H9 (cell line): ENCODE results near the gene FCHSD2. TPM values are rescaled to one million over a fixed set of nuclear protein-coding genes. Genes with fewer than 3 reads are reported as not detected.

Experiments
- DNase-seq: peaks from one replicate; pipeline ENCODE4 v3.0.0-alpha.2; 2017
- H2AFZ ChIP-seq: one replicate; pipeline ENCODE4 v1.6.1; 2013; ENCODE audit warnings: mild to moderate bottlenecking, low read length, control low read depth, moderate library complexity
- H2AK5ac ChIP-seq: 2 replicates; pipeline ENCODE4 v1.6.1; 2013; ENCODE audit warnings: low read length, control low read depth, mixed read lengths; ENCODE audit not compliant: insufficient read length
- H2BK120ac ChIP-seq: one replicate; pipeline ENCODE4 v1.6.1; 2013; ENCODE audit warnings: low read depth, mild to moderate bottlenecking, low read length, control low read depth, inconsistent platforms; ENCODE audit not compliant: poor library complexity, severe bottlenecking
- H2BK12ac ChIP-seq: 2 replicates; pipeline ENCODE4 v1.6.1; 2013; ENCODE audit warnings: low read length, control low read depth, mixed read lengths, low read depth; ENCODE audit not compliant: insufficient read length
- H2BK15ac ChIP-seq: 2 replicates; pipeline ENCODE4 v1.6.1; 2013; ENCODE audit warnings: low read depth, low read length, control low read depth
- H2BK20ac ChIP-seq: one replicate; pipeline ENCODE4 v1.6.1; 2013; ENCODE audit warnings: low read depth, mild to moderate bottlenecking, low read length, control low read depth, inconsistent platforms; ENCODE audit not compliant: poor library complexity, severe bottlenecking
- H2BK5ac ChIP-seq: 2 replicates; pipeline ENCODE4 v1.6.1; 2013; ENCODE audit warnings: low read length, control low read depth, mixed read lengths; ENCODE audit not compliant: insufficient read length
- H3K14ac ChIP-seq: 2 replicates; pipeline ENCODE4 v1.6.1; 2013; ENCODE audit warnings: low read length, control low read depth; ENCODE audit not compliant: insufficient read depth
- H3K18ac ChIP-seq: 2 replicates; pipeline ENCODE4 v1.6.1; 2013; ENCODE audit warnings: low read depth, mild to moderate bottlenecking, mixed read lengths, low read length, control low read depth; ENCODE audit not compliant: insufficient read length
- H3K23ac ChIP-seq: 2 replicates; pipeline ENCODE4 v1.6.1; 2013; ENCODE audit warnings: low read length, control low read depth, mixed read lengths, low read depth; ENCODE audit not compliant: insufficient read length
- H3K23me2 ChIP-seq: 2 replicates; pipeline ENCODE4 v1.6.1; 2013; ENCODE audit warnings: low read depth, mild to moderate bottlenecking, mixed read lengths, low read length, control low read depth; ENCODE audit not compliant: insufficient read length, poor library complexity, severe bottlenecking
- H3K27ac ChIP-seq: 2 replicates; pipeline ENCODE4 v1.5.1; 2013; ENCODE audit warnings: low read length, control low read depth, mixed read lengths, low read depth; ENCODE audit not compliant: insufficient read length
- H3K27me3 ChIP-seq: 2 replicates; pipeline ENCODE4 v1.6.1; 2013; ENCODE audit warnings: low read length, control low read depth, inconsistent platforms; ENCODE audit not compliant: insufficient read depth
- H3K4ac ChIP-seq: 2 replicates; pipeline ENCODE4 v1.6.1; 2013; ENCODE audit warnings: low read depth, mild to moderate bottlenecking, control low read depth, inconsistent platforms, low read length, moderate library complexity
- H3K4me1 ChIP-seq: 2 replicates; pipeline ENCODE4 v1.6.1; 2013; ENCODE audit warnings: low read length, control low read depth, inconsistent platforms; ENCODE audit not compliant: insufficient read depth
- H3K4me2 ChIP-seq: 2 replicates; pipeline ENCODE4 v1.6.1; 2013; ENCODE audit warnings: low read length, control low read depth, mixed read lengths; ENCODE audit not compliant: insufficient read length, insufficient read depth
- H3K56ac ChIP-seq: 2 replicates; pipeline ENCODE4 v1.6.1; 2013; ENCODE audit warnings: low read depth, mild to moderate bottlenecking, mixed read lengths, low read length, control low read depth; ENCODE audit not compliant: insufficient read length
- H3K79me1 ChIP-seq: 2 replicates; pipeline ENCODE4 v1.6.1; 2013; ENCODE audit warnings: low read depth, mild to moderate bottlenecking, moderate library complexity, low read length, control low read depth, inconsistent platforms; ENCODE audit not compliant: insufficient read depth, poor library complexity, severe bottlenecking
- H3K79me2 ChIP-seq: 2 replicates; pipeline ENCODE4 v1.6.1; 2013; ENCODE audit warnings: low read length, control low read depth, inconsistent platforms; ENCODE audit not compliant: insufficient read depth
- H3K9ac ChIP-seq: 2 replicates; pipeline ENCODE4 v1.6.1; 2013; ENCODE audit warnings: low read length, control low read depth, mixed read lengths; ENCODE audit not compliant: insufficient read length; ENCODE audit errors: extremely low read depth
- H3K9me3 ChIP-seq: one replicate; pipeline ENCODE4 v1.6.1; 2013; ENCODE audit warnings: low read depth, low read length, inconsistent platforms; ENCODE audit not compliant: control insufficient read depth
- H3T11ph ChIP-seq: one replicate; pipeline ENCODE4 v1.6.1; 2013; ENCODE audit warnings: mild to moderate bottlenecking, low read length, control low read depth, inconsistent platforms
- H4K20me1 ChIP-seq: one replicate; pipeline ENCODE4 v1.6.1; 2013; ENCODE audit not compliant: control insufficient read depth, insufficient read length, insufficient read depth
- H4K5ac ChIP-seq: 2 replicates; pipeline ENCODE4 v1.6.1; 2013; ENCODE audit warnings: low read depth, mild to moderate bottlenecking, mixed read lengths, low read length, control low read depth; ENCODE audit not compliant: insufficient read length
- H4K8ac ChIP-seq: replicated peaks from 2 replicates; pipeline ENCODE4 v1.6.1; 2013; ENCODE audit warnings: low read length, control low read depth, mixed read lengths, low read depth; ENCODE audit not compliant: insufficient read length
- H4K91ac ChIP-seq: 2 replicates; pipeline ENCODE4 v1.6.1; 2013; ENCODE audit warnings: low read depth, mild to moderate bottlenecking, moderate library complexity, mixed read lengths, low read length, control low read depth; ENCODE audit not compliant: insufficient read length
- H3K27ac Mint-ChIP-seq, 3 experiments: 2 replicates in 2 of 3; 3 replicates in 1 of 3; pipeline ENCODE4 v1.8.0; 2020 to 2021; ENCODE audit warnings: mixed read lengths in 3 of 3, mild to moderate bottlenecking in 1 of 3, moderate library complexity in 1 of 3
- H3K27me3 Mint-ChIP-seq: 2 replicates; pipeline ENCODE4 v1.8.0; 2021; ENCODE audit warnings: low read depth, mild to moderate bottlenecking, moderate library complexity, mixed read lengths
- H3K36me3 Mint-ChIP-seq, 3 experiments: 2 replicates in 2 of 3; 3 replicates in 1 of 3; pipeline ENCODE4 v1.8.0; 2020 to 2021; ENCODE audit warnings: low read depth in 3 of 3, mixed read lengths in 3 of 3; ENCODE audit not compliant: insufficient read depth in 1 of 3
- H3K4me1 Mint-ChIP-seq, 2 experiments: 2 replicates each; pipeline ENCODE4 v1.8.0; 2020; ENCODE audit warnings: mixed read lengths in 2 of 2
- H3K4me3 Mint-ChIP-seq, 2 experiments: 2 replicates in 1 of 2; 3 replicates in 1 of 2; pipeline ENCODE4 v1.8.0; 2020 to 2021; ENCODE audit warnings: mild to moderate bottlenecking in 2 of 2, mixed read lengths in 2 of 2, moderate library complexity in 1 of 2
- H3K9me3 Mint-ChIP-seq, 2 experiments: 2 replicates in 1 of 2; 3 replicates in 1 of 2; pipeline ENCODE4 v1.8.0; 2020; ENCODE audit warnings: mild to moderate bottlenecking in 2 of 2, mixed read lengths in 2 of 2, moderate library complexity in 1 of 2
- WGBS: extraction: QIAGEN DNeasy Blood & Tissue Kit; methylation state at CpG from one replicate; pipeline ENCODE4 v1.1.7; 2013; ENCODE audit warnings: missing lambda C conversion rate, low lambda C conversion rate, mixed read lengths; ENCODE audit not compliant: insufficient read length; ENCODE audit errors: extremely low coverage; 5-methylcytosine and 5-hydroxymethylcytosine counted together
- total RNA-seq: library from RNA; stranded (reverse); gene quantifications from 2 replicates; pipeline ENCODE4 v1.2.1, GENCODE V29; 2021
- TF ChIP-seq, protein P1 (sequence below): fragments of 200-600 bp; sonication (generic); conservative IDR thresholded peaks from 3 replicates; pipeline ENCODE4 v1.8.0; 2021; ENCODE audit warnings: antibody characterized with exemption, mild to moderate bottlenecking

Gene FCHSD2
- total RNA-seq, 1 experiment from 2014 or later = 17.8 TPM

DNA sequence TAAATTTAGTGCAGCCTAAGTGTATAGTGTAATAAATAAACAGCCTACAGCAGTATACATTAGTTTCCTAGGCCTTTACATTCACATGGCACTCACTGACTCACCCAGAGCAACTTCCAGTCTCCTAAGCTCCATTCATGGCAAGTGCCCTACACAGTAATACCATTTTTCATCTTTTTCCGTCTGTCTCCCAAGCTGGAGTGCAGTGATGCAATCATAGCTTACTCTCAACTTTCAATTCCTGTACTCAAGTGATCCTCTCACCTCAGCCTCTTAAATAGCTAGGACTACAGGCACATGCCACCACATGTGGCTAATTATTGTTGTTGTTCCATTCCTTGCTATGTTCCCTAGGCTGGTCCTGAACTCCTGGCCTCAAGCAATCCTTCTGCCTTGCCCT, 54.4 kb downstream of the FCHSD2 start:
- Histone ChIP-seq H2BK20ac (no peak overlapping the region), H3K56ac (no peak overlapping the region), H3K27me3 (no peaks in the 10 kb centered on the region), H4K8ac (no peak overlapping the region), H2BK12ac (no peak overlapping the region), H3K4ac (no peak overlapping the region), H3T11ph (no peak overlapping the region), H2BK15ac (no peak overlapping the region), H3K27ac (no peak overlapping the region), H3K79me2 (no peaks in the 10 kb centered on the region), H3K18ac (no peak overlapping the region), H2AK5ac (no peak overlapping the region), H4K91ac (no peak overlapping the region), H3K4me2 (no peak overlapping the region), H3K9me3 (no peaks in the 10 kb centered on the region), H4K5ac (no peak overlapping the region), H2AFZ (no peak overlapping the region), H3K23ac (no peak overlapping the region), H4K20me1 (no peaks in the 10 kb centered on the region), H2BK5ac (no peak overlapping the region), H3K4me1 (no peaks in the 10 kb centered on the region), H3K23me2 (no peaks in the 10 kb centered on the region), H3K9ac (no peak overlapping the region), H2BK120ac (no peak overlapping the region), H3K14ac (no peak overlapping the region), H3K79me1 (no peaks in the 10 kb centered on the region)
- H3K27ac Mint-ChIP-seq = no peak overlapping the region
- TF ChIP-seq, protein P1, sequence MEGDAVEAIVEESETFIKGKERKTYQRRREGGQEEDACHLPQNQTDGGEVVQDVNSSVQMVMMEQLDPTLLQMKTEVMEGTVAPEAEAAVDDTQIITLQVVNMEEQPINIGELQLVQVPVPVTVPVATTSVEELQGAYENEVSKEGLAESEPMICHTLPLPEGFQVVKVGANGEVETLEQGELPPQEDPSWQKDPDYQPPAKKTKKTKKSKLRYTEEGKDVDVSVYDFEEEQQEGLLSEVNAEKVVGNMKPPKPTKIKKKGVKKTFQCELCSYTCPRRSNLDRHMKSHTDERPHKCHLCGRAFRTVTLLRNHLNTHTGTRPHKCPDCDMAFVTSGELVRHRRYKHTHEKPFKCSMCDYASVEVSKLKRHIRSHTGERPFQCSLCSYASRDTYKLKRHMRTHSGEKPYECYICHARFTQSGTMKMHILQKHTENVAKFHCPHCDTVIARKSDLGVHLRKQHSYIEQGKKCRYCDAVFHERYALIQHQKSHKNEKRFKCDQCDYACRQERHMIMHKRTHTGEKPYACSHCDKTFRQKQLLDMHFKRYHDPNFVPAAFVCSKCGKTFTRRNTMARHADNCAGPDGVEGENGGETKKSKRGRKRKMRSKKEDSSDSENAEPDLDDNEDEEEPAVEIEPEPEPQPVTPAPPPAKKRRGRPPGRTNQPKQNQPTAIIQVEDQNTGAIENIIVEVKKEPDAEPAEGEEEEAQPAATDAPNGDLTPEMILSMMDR = no peak
- H3K4me3 Mint-ChIP-seq = no peak overlapping the region
- H3K36me3 Mint-ChIP-seq = no peaks in the 10 kb centered on the region
- no CpG with 5 or more reads among the region's 1 CpG for WGBS
- no peaks in the 10 kb centered on the region for H3K9me3 Mint-ChIP-seq
- no peaks in the 10 kb centered on the region for H3K27me3 Mint-ChIP-seq
- DNase-seq = no peak
- H3K4me1 Mint-ChIP-seq = peaks cover 6 to 8% of the 10 kb centered on the region in 2 experiments
